K562 (cell line): Measurements from ENCODE around the gene SND1. TPM values are rescaled to one million over a fixed set of nuclear protein-coding genes. Genes with fewer than 3 reads are reported as not detected.

Experiments used
- ATAC-seq: fragments of 200-7000 bp; cut with Tn5 transposase; 3 replicates; pipeline ENCODE4 v1.9.1; 2020; ENCODE audit warnings: moderate library complexity
- BruUV-seq: library from RNA; stranded (reverse); fragments of 400-500 nt; replicated peaks from 2 replicates; lab custom pipeline; 2021; lab: Mats Ljungman, UMichigan
- CTCF ChIA-PET: fragments of 300-600 bp; formaldehyde crosslinking; extraction: SDS; loops from one replicate; lab custom pipeline; 2021; ENCODE audit warnings: low intra/inter-chr PET ratio; lab: Yijun Ruan, JAX
- POLR2A ChIA-PET: fragments of 300-600, 350-650 bp; sonication (Branson Sonifier 250); formaldehyde crosslinking; extraction: SDS; loops from one replicate; lab custom pipeline; 2021; ENCODE audit warnings: antibody characterized with exemption, inconsistent platforms; lab: Yijun Ruan, JAX
- DNase-seq, 4 experiments: peaks; one replicate each; pipeline versions ENCODE4 v3.0.0 to v3.0.0-alpha.2; 2011 to 2018; ENCODE audit warnings: low spot score in 3 of 4, mixed read lengths in 3 of 4; ENCODE audit errors: extremely low read depth in 1 of 4
- FAIRE-seq: peaks from 2 replicates; lab custom pipeline; 2011; peaks lifted over from hg19 to GRCh38; lab: Jason Lieb, UNC
- H2AFZ ChIP-seq: 2 replicates; pipeline ENCODE4 v1.6.0; 2011; ENCODE audit warnings: low read depth, low read length, control low read depth, inconsistent platforms
- H3K27ac ChIP-seq: fragments of 200-600 bp; 3 replicates; pipeline ENCODE4 v1.8.0; 2011; ENCODE audit warnings: low read depth, mild to moderate bottlenecking, control low read depth, inconsistent platforms, low read length, moderate library complexity, mixed read lengths; ENCODE audit errors: extremely low read depth
- H3K27me3 ChIP-seq, 2 experiments: fragments of 300-600 bp in 1 of 2; 2 replicates in 1 of 2; 3 replicates in 1 of 2; pipeline versions ENCODE4 v1.6.0 to v1.8.0; 2011; ENCODE audit warnings: inconsistent platforms in 2 of 2, low read length in 2 of 2, mild to moderate bottlenecking in 1 of 2, mixed read lengths in 1 of 2, moderate library complexity in 1 of 2; ENCODE audit not compliant: control insufficient read depth in 2 of 2, insufficient read depth in 2 of 2
- H3K36me3 ChIP-seq: fragments of 300-600 bp; 3 replicates; pipeline ENCODE4 v1.8.0; 2011; ENCODE audit warnings: mild to moderate bottlenecking, low read length, inconsistent platforms; ENCODE audit not compliant: control insufficient read depth, insufficient read depth
- H3K4me1 ChIP-seq, 2 experiments: fragments of 200-600 bp in 1 of 2; replicated peaks in 1 of 2; 2 replicates in 1 of 2; 3 replicates in 1 of 2; pipeline versions ENCODE4 v1.5.1 to v1.8.0; 2011; ENCODE audit warnings: inconsistent platforms in 2 of 2, low read length in 2 of 2, mild to moderate bottlenecking in 1 of 2, mixed read lengths in 1 of 2, moderate library complexity in 1 of 2; ENCODE audit not compliant: control insufficient read depth in 2 of 2, insufficient read depth in 2 of 2
- H3K4me2 ChIP-seq: 2 replicates; pipeline ENCODE4 v1.6.1; 2011; ENCODE audit warnings: low read length, control low read depth, inconsistent platforms, mixed read lengths; ENCODE audit not compliant: insufficient read depth
- H3K4me3 ChIP-seq: fragments of 200-600 bp; sonication (generic), shearing (Covaris generic); 2 replicates; pipeline ENCODE4 v1.5.1; 2016; ENCODE audit warnings: control low read depth, inconsistent platforms
- H3K79me2 ChIP-seq: fragments of 200-600 bp; 3 replicates; pipeline ENCODE4 v1.8.0; 2011; ENCODE audit warnings: low read length, inconsistent platforms; ENCODE audit not compliant: control insufficient read depth, insufficient read depth
- H3K9ac ChIP-seq, 2 experiments: 2 replicates each; pipeline versions ENCODE4 v1.6.0 to v1.6.1; 2011; ENCODE audit warnings: low read depth in 2 of 2, low read length in 2 of 2, control low read depth in 1 of 2, inconsistent platforms in 1 of 2, mild to moderate bottlenecking in 1 of 2, mixed read lengths in 1 of 2; ENCODE audit not compliant: insufficient read depth in 1 of 2
- H3K9me1 ChIP-seq: one replicate; pipeline ENCODE4 v1.6.0; 2011; ENCODE audit warnings: inconsistent platforms, mild to moderate bottlenecking, low read length, moderate library complexity; ENCODE audit not compliant: control insufficient read depth, insufficient read depth
- H3K9me3 ChIP-seq: replicated peaks from 2 replicates; pipeline ENCODE4 v1.5.1; 2011; ENCODE audit warnings: low read depth, low read length, inconsistent platforms; ENCODE audit not compliant: control insufficient read depth, insufficient read depth
- H4K20me1 ChIP-seq: replicated peaks from 2 replicates; pipeline ENCODE4 v1.6.1; 2011; ENCODE audit warnings: low read length, inconsistent platforms, mixed read lengths; ENCODE audit not compliant: control insufficient read depth, insufficient read depth
- CEBPG ChIP-seq, 3 experiments: fragments of 200-800 bp in 1 of 3; sonication (Bioruptor generic) in 1 of 3; sonication (generic) in 1 of 3; formaldehyde crosslinking in 1 of 3; IDR thresholded peaks in 2 of 3; conservative IDR thresholded peaks in 1 of 3; 2 replicates each; pipeline versions ENCODE4 v1.6.1 to v1.8.0; 2016 to 2022; ENCODE audit warnings: missing compliant biosample characterization in 2 of 3, missing genetic modification characterization in 2 of 3, mild to moderate bottlenecking in 1 of 3, missing genetic modification reagents in 1 of 3
- E2F8 ChIP-seq: fragments of 450-650 bp; IDR thresholded peaks from 2 replicates; pipeline ENCODE4 v1.7.1; 2018; ENCODE audit warnings: mild to moderate bottlenecking, low read depth; ENCODE audit not compliant: partially characterized antibody
- GABPB2 ChIP-seq: fragments of 250-450 bp; sonication (Bioruptor Pico); conservative IDR thresholded peaks from 2 replicates; pipeline ENCODE4 v1.5.1; 2021; ENCODE audit warnings: mild to moderate bottlenecking
- HDAC1 ChIP-seq, 2 experiments: fragments of 450-650 bp; IDR thresholded peaks; 2 replicates each; pipeline ENCODE4 v1.6.1; 2016 to 2017; ENCODE audit warnings: inconsistent platforms in 1 of 2, mild to moderate bottlenecking in 1 of 2, moderate library complexity in 1 of 2
- IRF2 ChIP-seq: sonication (generic); formaldehyde crosslinking; IDR thresholded peaks from 2 replicates; pipeline ENCODE4 v1.8.1; 2022; ENCODE audit warnings: mild to moderate bottlenecking, missing genetic modification reagents
- MYC ChIP-seq, 2 experiments: fragments of 250-450 bp in 1 of 2; sonication (Bioruptor Pico) in 1 of 2; IDR thresholded peaks; 2 replicates each; pipeline versions ENCODE4 v1.5.1 to v1.6.1; 2012 to 2021; ENCODE audit warnings: low read depth in 2 of 2, borderline replicate concordance in 1 of 2, improper control_type of control experiment in 1 of 2, low read length in 1 of 2, mild to moderate bottlenecking in 1 of 2, moderate library complexity in 1 of 2
- TCF3 ChIP-seq: sonication (generic); formaldehyde crosslinking; IDR thresholded peaks from 2 replicates; pipeline ENCODE4 v1.4.0; 2020; ENCODE audit warnings: mild to moderate bottlenecking, missing genetic modification reagents
- XRCC5 ChIP-seq: fragments of 200-400 bp; formaldehyde crosslinking; IDR thresholded peaks from 2 replicates; pipeline ENCODE4 v1.6.1; 2017; ENCODE audit warnings: low read depth, mild to moderate bottlenecking, low read length
- ZNF311 ChIP-seq: fragments of 250-450 bp; sonication (Bioruptor Pico); IDR thresholded peaks from 2 replicates; pipeline ENCODE4 v1.4.0; 2020; ENCODE audit warnings: mild to moderate bottlenecking, moderate library complexity
- ZNF740 ChIP-seq, 3 experiments: fragments of 200-800 bp in 1 of 3; sonication (Bioruptor generic) in 1 of 3; sonication (generic) in 1 of 3; formaldehyde crosslinking in 1 of 3; IDR thresholded peaks; 2 replicates each; pipeline versions ENCODE4 v1.6.1 to v1.8.0; 2016 to 2022; ENCODE audit warnings: mild to moderate bottlenecking in 2 of 3, missing compliant biosample characterization in 2 of 3, missing genetic modification characterization in 2 of 3, missing genetic modification reagents in 1 of 3
- ZNF76 ChIP-seq: fragments of 250-450 bp; sonication (Bioruptor Pico); IDR thresholded peaks from 2 replicates; pipeline ENCODE4 v1.4.0; 2020; ENCODE audit warnings: mild to moderate bottlenecking, moderate library complexity, borderline replicate concordance
- WGBS: fragments of 100-300 bp; shearing (Covaris generic); methylation state at CpG from one replicate; pipeline ENCODE4 v1.1.6; 2016; ENCODE audit warnings: low coverage, mixed read lengths; ENCODE audit not compliant: insufficient coverage; ENCODE audit errors: missing lambda C conversion rate; 5-methylcytosine and 5-hydroxymethylcytosine counted together
- in situ Hi-C: fragments of 300-500 bp; cut with MboI; formaldehyde crosslinking; loops from 4 replicates; pipeline ENCODE4 v1.15.0; 2018; ENCODE audit warnings: inconsistent platforms, mixed read lengths
- intact Hi-C: fragments of 100-400 bp; cut with micrococcal nuclease; formaldehyde crosslinking; loops from 2 replicates; pipeline ENCODE4 v1.14.2; 2022
- polyA plus RNA-seq, 8 experiments: library from polyadenylated mRNA; depleted of rRNA in 4 of 8; stranded (reverse) in 5 of 8; unstranded in 3 of 8; fragments of >200 nt; fragmentation: Nextera tagmentation in 2 of 8; fragmentation: Illumina TruSeq in 1 of 8; extraction: Ambion mirVana in 2 of 8; extraction: Trizol in 1 of 8; gene quantifications; 2 replicates each; pipeline versions ENCODE4 v1.2.1 to v1.2.3, GENCODE V29; 2011 to 2014; ENCODE audit warnings: inconsistent platforms in 1 of 8, missing spikeins in 1 of 8
- total RNA-seq, 7 experiments: library from RNA; depleted of rRNA in 6 of 7; stranded (reverse); fragments of >200 nt in 6 of 7; fragmentation: Illumina TruSeq in 2 of 7; extraction: Trizol in 2 of 7; gene quantifications; 2 replicates each; pipeline versions ENCODE4 v1.2.1 to v1.2.3, GENCODE V29; 2011 to 2021; ENCODE audit warnings: low replicate concordance in 1 of 7

Gene SND1
- total and polyA plus RNA-seq, 9 of the 15 experiments (the other 6 are each of a cell fraction or from before 2014, with no cell fraction given) = 46.5 to 307 (median 191) TPM

GRCh38 chr7:127654404-127655394 lies 2.7 kb downstream of the SND1 start (continued):
- TF ChIP-seq HDAC1 (IDR thresholded peaks at IDR 0.05) (peak in 1 of 2 experiments; percentile 57; a peak in 2 of 4 replicates), GABPB2 (no peak), XRCC5 (no peak), CEBPG (CRISPR knock-in tag; IDR thresholded peaks at IDR 0.05) (no peak), CEBPG (tag; conservative IDR thresholded peaks at IDR 0.05 in 1 of 2, IDR thresholded peaks at IDR 0.05 in 1 of 2) (no peak)
- TF ChIP-seq, all 486 proteins: peak for 18

- peaks cover 21% of the 10 kb centered on the region for H3K9me1 ChIP-seq
- peak overlapping the region; percentile 2; the same call in 1 of the 3 replicates for H3K27ac ChIP-seq
- no peaks in the 10 kb centered on the region for H3K27me3 ChIP-seq
- no peaks in the 10 kb centered on the region for H3K9me3 ChIP-seq
- 0% methylated on average over 2 of the region's 2 CpGs for WGBS
- POLR2A ChIA-PET = interaction anchor here (1.5 to 3.4 kb wide), 2 partner anchors 11 to 30 kb away, joined by 3 to 17 read pairs; no protein-coding TSS in a partner anchor
- intact Hi-C loops (no loop called here), in situ Hi-C loops (no loop called here)
- no peak overlapping the region for H3K4me3 ChIP-seq
- no peak overlapping the region for H2AFZ ChIP-seq
- peaks cover 71% of the 10 kb centered on the region for H3K36me3 ChIP-seq
- peaks cover 96% of the 10 kb centered on the region for H3K79me2 ChIP-seq
- BruUV-seq = no TSS peak
- FAIRE-seq (peak; percentile 59), ATAC-seq (no peak), DNase-seq (peak in 1 of 4 experiments; percentile 50)
- CTCF ChIA-PET = no interaction called here
- H4K20me1 ChIP-seq = peaks cover 63% of the 10 kb centered on the region
- no peak overlapping the region; a peak in 1 of 4 replicates for H3K9ac ChIP-seq
- H3K4me2 ChIP-seq = peak overlapping the region; percentile 10; the same call in 1 of the 2 replicates
- H3K4me1 ChIP-seq = peaks cover 16 to 51% of the 10 kb centered on the region in 2 experiments
- TF ChIP-seq ZNF76 (CRISPR knock-in tag) = no peak
- no peak for TF ChIP-seq IRF2 (CRISPR knock-in tag)
- no peak for TF ChIP-seq ZNF311 (CRISPR knock-in tag)
- no peak for TF ChIP-seq E2F8
- TF ChIP-seq MYC (IDR thresholded peaks at IDR 0.05; ENCODE audit: low read depth, low read length) = no peak
- TF ChIP-seq MYC (CRISPR knock-in tag; IDR thresholded peaks at IDR 0.05; ENCODE audit: borderline replicate concordance, low read depth) = no peak
- peak; percentile 75 for TF ChIP-seq TCF3 (CRISPR knock-in tag)
- TF ChIP-seq ZNF740 (CRISPR knock-in tag; IDR thresholded peaks at IDR 0.05) = no peak
- TF ChIP-seq ZNF740 (tag; IDR thresholded peaks at IDR 0.05) = no peak
Measured at GRCh38 chr7:127655720-127656119, 3.7 kb downstream of the SND1 start.
